GM21360 (cell line): ENCODE results near the gene AACS.
"Not testable (repeated sequence)": the region's sequence is repeated elsewhere in the genome, so short reads cannot be mapped to it uniquely, and the experiment has no call there.

Source experiments
- ATAC-seq: cut with Tn5 transposase; IDR thresholded peaks from one replicate; pipeline ENCODE4 v1.9.1; 2021; ENCODE audit warnings: mild to moderate bottlenecking, moderate library complexity; ENCODE audit not compliant: unreplicated experiment

AACS gene

GRCh38 chr12:125090437-125090836 lies 25.2 kb downstream of the AACS start:
- ATAC-seq = no peak

- no peak for ATAC-seq
Observed at GRCh38 chr12:125091401-125091800, 26.2 kb downstream of the AACS start.

- no peak for ATAC-seq
Observed at GRCh38 chr12:125092108-125092871, 27.1 kb downstream of the AACS start.

- no peak for ATAC-seq
Observed at GRCh38 chr12:125092872-125093680, 27.8 kb downstream of the AACS start.

GRCh38 chr12:125093681-125094330 lies 28.6 kb downstream of the AACS start:
- no peak for ATAC-seq

- no peak for ATAC-seq
Observed at GRCh38 chr12:125096894-125097293, 31.7 kb downstream of the AACS start.

- no peak for ATAC-seq
Observed at GRCh38 chr12:125097427-125097826, 32.2 kb downstream of the AACS start.

- no peak for ATAC-seq
Observed at GRCh38 chr12:125098676-125099408, 33.6 kb downstream of the AACS start.

- ATAC-seq = no peak
Observed at GRCh38 chr12:125099409-125099782, 34.2 kb downstream of the AACS start.

GRCh38 chr12:125100551-125101434 lies 35.6 kb downstream of the AACS start:
- ATAC-seq = no peak

GRCh38 chr12:125104982-125105381 lies 39.7 kb downstream of the AACS start:
- no peak for ATAC-seq

GRCh38 chr12:125105600-125105999 lies 40.4 kb downstream of the AACS start:
- ATAC-seq = no peak

GRCh38 chr12:125110641-125111360 lies 45.6 kb downstream of the AACS start:
- no peak for ATAC-seq

- no peak for ATAC-seq
Observed at GRCh38 chr12:125111403-125111802, 46.2 kb downstream of the AACS start.

GRCh38 chr12:125112614-125113013 lies 47.4 kb downstream of the AACS start:
- not testable (repeated sequence) for ATAC-seq

- ATAC-seq = no peak
Observed at GRCh38 chr12:125113263-125113662, 48.0 kb downstream of the AACS start.

- no peak for ATAC-seq
Observed at GRCh38 chr12:125113789-125114188, 48.6 kb downstream of the AACS start.

GRCh38 chr12:125114365-125115141 lies 49.3 kb downstream of the AACS start:
- ATAC-seq = peak; percentile 60

GRCh38 chr12:125120566-125120965 lies 55.3 kb downstream of the AACS start:
- no peak for ATAC-seq
